HG03521 (cell line): ENCODE data around the gene MSH2.
"Not testable (repeated sequence)": the region's sequence is repeated elsewhere in the genome, so short reads cannot be mapped to it uniquely, and the experiment has no call there.

Experiments
- ATAC-seq: cut with Tn5 transposase; IDR thresholded peaks from one replicate; pipeline ENCODE4 v1.9.1; 2021; ENCODE audit warnings: mild to moderate bottlenecking, moderate library complexity; ENCODE audit not compliant: unreplicated experiment

MSH2 gene

GRCh38 chr2:47406649-47407330 lies 3.8 kb downstream of the MSH2 start:
- not testable (repeated sequence) for ATAC-seq

GRCh38 chr2:47407976-47408375 lies 5.0 kb downstream of the MSH2 start:
- not testable (repeated sequence) for ATAC-seq

DNA sequence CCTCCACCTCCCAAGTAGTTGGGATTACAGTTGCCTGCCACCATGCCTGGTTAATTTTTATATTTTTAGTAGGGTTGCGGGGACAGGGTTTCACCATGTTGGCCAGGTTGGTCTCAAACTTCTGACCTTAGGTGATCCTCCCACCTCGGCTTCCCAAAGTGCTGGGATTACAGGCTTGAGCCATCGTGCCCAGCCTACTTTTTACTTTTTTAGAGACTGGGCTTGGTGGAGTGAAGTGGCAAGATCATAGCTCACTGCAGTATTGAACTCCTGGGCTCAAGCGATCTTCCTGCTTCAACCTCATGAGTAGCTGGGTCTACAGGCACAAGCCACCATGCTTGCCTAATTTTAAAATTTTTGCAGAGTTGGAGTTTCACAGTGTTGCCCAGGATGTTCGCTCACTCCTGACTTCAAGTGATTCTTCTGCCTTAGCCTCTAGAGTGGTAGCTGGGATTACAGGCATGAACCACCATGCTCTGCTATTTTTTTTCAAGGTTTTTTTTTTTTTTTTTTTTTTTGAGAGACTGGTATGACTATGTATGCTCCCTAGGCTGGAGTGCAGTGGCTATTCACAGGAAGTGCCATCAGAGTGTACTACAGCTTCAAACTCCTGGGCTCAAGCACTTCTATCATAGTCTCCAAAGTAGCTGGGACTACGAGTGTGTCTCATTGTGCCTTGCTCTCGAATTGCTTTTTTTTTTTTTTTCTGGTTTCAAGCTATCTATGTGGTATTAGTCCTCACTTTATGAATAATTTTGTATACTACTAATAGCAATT lies 11.9 kb downstream of the MSH2 start:
- no peak for ATAC-seq

DNA sequence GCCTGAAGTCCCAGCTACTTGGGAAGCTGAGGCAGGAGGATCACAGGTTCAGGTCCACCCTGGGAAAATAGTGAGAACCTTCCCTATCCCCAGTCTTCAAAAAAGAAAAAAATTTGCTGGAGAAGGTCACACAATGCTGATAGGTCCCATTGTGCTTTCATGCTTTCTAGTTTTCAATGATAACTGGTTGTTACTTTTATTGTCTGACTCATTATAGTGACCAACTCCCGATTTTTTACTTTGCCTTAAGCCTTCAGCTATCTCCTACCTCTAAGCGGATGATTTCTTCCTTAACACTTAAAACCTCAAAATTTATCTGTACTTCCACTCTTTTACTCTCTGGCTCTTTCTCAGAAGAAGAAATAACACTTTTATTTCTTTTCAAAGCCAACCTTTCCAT lies 17.3 kb downstream of the MSH2 start:
- ATAC-seq = no peak

DNA sequence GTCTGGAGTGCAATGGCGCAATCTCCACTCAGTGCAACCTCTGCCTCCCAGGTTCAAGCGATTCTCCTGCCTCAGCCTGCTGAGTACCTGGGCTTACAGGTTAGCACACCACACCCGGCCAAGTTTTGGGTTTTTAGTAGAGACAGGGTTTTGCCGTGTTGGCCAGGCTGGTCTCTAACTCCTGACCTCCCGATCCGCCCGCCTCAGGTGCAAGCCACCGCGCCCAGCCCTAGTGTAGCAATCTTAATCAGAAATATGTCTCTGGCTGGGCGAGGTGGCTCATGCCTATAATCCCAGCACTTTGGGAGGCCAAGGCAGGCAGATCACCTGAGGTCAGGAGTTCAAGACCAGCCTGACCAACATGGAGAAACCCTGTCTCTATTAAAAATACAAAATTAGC lies 17.7 kb downstream of the MSH2 start:
- not testable (repeated sequence) for ATAC-seq

DNA sequence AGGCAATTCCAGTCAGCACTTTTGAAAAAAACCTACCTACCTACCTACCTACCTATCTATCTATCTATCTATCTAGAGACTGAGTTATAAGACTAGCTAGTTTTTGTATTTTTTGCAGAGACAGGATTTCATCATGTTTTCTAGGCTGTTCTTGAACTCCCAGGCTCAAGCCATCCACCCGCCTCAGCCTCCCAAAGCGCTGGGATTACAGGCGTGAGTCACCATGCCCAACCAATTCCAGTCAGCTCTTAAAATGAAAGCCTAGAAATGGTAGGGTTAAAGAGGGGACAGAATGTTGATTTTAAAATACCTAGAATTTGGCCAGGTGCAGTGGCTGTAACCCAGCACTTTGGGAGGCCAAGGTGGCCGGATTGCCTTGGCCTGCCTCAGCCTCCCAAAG lies 19.1 kb downstream of the MSH2 start:
- ATAC-seq = no peak

- no peak for ATAC-seq
Observed at GRCh38 chr2:47422560-47422959, 19.6 kb downstream of the MSH2 start.

DNA sequence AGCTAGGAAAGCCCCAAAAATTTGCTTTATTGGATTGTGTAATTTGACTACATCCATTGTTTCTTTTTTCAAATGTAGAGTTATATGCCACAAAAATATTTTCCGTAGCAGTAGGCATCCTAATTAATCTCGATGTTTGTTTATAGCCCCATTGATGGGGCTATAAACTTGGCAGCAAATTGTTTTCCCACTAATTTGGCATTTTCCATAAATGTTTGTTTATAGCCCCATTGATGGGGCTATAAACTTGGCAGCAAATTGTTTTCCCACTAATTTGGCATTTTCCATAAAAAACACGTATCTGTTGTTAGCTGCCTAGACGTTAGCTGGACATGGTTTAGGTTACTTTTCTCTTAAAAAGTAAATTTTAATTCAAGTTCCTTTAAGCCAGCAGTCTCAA lies 23.8 kb downstream of the MSH2 start:
- no peak for ATAC-seq

DNA sequence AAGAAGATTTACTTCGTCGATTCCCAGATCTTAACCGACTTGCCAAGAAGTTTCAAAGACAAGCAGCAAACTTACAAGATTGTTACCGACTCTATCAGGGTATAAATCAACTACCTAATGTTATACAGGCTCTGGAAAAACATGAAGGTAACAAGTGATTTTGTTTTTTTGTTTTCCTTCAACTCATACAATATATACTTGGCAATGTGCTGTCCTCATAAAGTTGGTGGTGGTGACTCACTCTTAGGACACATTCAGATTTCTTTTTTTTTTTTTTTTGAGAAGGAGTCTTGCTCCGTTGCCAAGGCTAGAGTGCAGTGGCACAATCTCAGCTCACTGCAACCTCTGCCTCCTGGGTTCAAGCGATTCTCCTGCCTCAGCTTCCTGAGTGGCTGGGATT lies 26.8 kb downstream of the MSH2 start:
- ATAC-seq = no peak

DNA sequence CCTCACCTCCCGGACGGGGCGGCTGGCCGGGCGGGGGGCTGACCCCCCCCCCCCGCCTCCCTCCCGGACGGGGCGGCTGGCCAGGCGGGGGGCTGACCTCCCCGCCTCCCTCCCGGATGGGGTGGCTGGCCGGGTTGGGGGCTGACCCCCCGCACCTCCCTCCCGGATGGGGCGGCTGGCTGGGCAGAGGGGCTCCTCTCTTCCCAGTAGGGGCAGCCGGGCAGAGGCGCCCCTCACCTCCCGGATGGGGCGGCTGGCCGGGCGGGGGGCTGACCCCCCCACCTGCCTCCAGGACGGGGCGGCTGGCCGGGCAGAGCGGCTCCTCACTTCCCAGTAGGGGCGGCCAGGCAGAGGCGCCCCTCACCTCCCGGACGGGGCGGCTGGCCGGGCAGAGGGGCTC lies 30.1 kb downstream of the MSH2 start:
- not testable (repeated sequence) for ATAC-seq

DNA sequence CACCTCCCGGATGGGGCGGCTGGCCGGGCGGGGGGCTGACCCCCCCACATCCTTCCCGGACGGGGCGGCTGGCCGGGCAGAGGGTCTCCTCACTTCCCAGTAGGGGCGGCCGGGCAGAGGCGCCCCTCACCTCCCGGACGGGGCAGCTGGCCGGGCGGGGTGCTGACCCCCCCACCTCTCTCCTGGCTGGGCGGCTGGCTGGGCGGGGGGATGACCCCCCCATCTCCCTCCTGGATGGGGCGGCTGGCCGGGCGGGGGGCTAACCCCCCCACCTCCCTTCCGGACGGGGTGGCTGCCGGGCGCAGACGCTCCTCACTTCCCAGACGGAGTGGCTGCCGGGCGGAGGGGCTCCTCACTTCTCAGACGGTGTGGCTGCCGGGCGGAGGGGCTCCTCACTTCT lies 30.5 kb downstream of the MSH2 start:
- not testable (repeated sequence) for ATAC-seq

DNA sequence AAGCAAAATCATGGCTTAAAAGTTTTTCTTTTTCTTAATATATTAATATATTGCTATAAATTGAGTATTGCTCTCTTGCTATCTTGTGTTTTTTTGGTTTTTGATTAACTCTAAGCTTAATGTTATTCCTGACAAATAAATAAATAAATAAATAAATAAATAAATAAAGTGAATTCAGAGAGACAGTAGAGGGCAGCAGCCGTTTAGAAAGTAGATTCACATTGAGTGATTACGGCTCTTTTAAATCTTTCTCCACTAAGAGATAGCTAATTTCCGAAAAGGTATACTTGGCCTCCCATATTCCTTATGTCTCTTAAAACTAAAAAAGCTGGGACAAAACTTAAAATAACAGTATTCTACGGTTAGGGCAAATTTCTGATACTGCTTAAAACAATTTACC lies 34.3 kb downstream of the MSH2 start:
- ATAC-seq = no peak

GRCh38 chr2:47438106-47438505 lies 35.1 kb downstream of the MSH2 start:
- no peak for ATAC-seq

DNA sequence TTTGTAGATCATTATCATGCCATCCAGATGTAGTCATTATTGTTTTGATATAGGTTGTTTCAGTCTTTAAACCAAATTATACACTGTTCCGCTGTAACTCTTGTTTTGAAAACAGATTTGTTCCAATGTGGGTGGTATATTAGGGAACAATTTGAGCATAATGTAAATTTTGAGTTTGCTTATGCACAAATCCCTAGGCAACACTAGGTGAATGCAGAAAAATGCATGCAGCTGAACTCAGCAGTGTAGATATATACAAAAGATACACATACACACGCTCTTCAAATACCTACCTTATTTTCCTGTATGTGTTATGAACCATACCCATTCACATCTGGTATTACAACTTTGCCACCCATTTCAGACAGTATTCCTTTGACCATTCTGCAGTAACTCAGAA lies 35.8 kb downstream of the MSH2 start:
- ATAC-seq = no peak

GRCh38 chr2:47451790-47452189 lies 48.8 kb downstream of the MSH2 start:
- ATAC-seq = no peak

DNA sequence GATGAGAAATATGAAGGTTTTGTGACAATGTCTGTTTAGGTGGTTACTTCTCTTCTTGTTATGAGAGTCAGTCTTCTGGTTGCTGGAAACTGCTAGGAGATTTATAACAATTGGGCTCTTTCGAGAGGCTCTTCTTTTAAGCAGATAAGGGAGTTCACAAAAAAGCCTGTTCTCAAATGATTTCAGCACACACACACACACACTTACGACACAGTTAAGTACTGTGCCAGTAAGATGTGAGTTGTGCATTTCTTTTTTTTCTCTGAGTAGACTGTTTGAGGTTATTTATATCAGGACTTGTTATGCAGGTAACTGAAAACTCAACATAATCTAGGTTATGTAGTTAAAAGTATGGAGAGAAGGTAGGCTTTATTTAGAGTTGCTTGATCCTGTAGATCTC lies 49.8 kb downstream of the MSH2 start:
- no peak for ATAC-seq

DNA sequence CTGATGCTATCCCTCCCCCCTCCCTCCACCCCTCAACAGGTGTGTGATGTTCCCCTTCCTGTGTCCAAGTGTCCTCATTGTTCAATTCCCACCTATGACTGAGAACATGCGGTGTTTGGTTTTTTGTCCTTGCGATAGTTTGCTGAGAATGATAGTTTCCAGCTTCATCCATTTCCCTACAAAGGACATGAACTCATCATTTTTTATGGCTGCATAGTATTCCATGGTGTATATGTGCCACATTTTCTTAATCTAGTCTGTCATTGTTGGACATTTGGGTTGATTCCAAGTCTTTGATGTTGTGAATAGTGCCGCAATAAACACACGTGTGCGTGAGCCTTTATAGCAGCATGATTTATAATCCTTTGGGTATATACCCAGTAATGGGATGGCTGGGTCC lies 51.9 kb downstream of the MSH2 start:
- ATAC-seq = not testable (repeated sequence)

DNA sequence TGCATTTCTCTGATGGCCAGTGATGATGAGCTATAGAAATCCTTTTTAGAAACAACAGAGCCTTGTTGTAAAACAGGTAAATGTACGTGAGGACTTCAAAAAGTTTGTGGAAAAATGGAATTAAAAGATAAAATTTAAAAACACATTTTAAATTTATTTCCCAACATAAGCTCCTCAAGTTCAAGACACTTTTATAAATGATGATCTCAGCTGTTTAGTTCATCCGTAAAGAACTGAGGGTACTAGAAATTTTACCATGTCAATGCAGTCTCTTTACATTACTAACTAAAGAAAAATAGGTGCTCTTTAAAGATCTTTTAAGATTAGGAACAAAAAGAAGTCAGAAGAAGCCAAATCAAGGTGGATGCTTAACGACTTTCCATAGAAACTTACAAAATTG lies 52.5 kb downstream of the MSH2 start:
- ATAC-seq = no peak

- no peak for ATAC-seq
Observed at GRCh38 chr2:47456851-47457250, 53.9 kb downstream of the MSH2 start.

- ATAC-seq = no peak
Observed at GRCh38 chr2:47457268-47457667, 54.3 kb downstream of the MSH2 start.

DNA sequence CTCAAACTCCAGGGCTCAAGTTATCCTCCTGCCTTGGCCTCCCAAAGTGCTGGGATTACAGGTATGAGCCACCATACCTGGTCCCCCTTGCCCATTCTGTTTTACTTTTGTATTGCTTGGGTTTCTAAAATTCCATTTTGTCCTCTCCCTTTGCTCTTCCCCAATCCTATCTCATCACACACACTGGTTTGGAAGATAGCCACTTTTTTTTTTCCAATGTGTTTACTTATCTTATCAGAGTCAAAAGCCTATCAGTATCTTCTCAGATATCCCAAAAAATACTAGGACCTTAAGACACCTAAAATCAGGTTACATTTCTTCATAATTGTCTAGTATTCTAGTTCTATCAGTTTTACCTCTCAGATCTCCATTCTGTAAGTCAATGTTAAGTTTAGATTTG lies 56.1 kb downstream of the MSH2 start:
- no peak for ATAC-seq

- no peak for ATAC-seq
Observed at GRCh38 chr2:47460766-47461165, 57.8 kb downstream of the MSH2 start.
